GM21737 (cell line): ENCODE data around the gene CDK6.

Source experiments
- ATAC-seq: cut with Tn5 transposase; IDR thresholded peaks from one replicate; pipeline ENCODE4 v1.9.1; 2021; ENCODE audit warnings: mild to moderate bottlenecking, moderate library complexity; ENCODE audit not compliant: unreplicated experiment

CDK6 gene

DNA sequence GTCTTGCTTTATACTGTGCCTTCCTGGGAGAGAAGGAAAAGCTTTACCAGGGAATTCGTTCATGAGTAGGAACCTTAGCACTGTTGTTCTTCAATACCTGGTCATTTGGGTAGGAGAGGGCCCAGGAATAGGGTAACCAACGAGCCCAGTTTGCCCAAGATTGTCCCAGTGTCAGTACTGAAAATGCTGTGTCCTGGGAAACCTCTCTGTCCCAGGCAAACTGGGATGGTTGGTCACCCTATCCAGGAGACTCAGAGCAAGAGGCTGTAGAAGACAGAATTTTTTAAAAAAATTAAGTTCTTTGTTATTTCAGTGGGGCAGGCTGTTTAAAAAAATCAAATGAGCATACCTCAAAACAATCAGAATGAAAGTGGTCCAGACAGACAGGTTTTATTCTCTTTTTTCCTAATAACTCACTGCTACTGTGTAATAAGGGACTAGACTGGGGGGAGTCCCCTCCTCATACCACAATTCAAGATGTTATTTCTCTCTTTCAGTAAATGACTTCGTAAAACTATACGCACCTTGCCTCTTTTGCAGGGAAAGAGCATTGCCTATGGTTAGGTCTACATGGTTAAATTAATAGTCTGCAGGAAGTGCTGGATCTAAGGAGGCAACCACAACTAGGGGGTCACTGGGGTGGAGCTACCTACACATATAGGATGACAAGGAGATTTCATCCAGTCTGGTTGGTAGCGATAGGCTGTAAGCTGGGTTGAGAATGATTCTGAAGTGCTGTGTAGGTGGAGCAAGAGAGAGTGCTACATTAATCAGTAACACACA, 205.1 kb downstream of the CDK6 start:
- peak; percentile 69 for ATAC-seq

DNA sequence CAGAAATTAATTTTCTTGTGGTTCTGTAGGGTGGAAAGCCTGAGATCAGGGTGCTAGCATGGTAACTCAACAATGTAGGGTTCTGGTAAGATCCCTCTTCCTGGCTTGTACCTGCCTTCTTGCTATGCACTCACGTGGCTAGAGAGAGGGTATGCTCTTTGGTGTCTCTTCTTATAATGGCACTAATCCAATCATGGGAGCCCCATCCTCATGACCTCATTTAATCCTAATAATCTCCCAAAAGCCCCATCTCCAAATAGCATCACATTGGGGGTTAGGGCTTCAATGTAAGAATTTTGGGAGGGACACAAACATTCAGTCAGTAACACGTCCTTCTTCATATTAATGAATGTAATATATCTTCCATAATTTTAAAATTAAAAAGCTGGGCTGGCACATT, 206.6 kb downstream of the CDK6 start:
- ATAC-seq: no peak

DNA sequence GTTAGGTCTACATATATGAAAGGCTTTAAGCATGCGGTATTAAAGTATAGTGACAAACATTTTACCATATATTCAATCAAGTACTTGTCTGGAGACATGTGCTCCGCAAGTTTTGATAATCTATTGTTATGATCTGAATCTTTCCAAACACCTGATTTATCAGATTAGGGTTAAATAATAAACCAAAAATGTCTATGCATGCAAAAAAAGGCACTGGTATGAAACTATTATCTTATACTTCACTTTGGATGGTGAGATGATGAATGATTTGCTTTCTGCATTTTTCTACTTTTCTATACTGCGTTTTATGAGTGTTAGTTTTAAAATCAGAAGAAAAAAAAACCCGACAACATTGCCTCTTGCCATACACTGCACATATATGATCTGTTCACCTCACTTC, 208.4 kb downstream of the CDK6 start:
- no peak for ATAC-seq

DNA sequence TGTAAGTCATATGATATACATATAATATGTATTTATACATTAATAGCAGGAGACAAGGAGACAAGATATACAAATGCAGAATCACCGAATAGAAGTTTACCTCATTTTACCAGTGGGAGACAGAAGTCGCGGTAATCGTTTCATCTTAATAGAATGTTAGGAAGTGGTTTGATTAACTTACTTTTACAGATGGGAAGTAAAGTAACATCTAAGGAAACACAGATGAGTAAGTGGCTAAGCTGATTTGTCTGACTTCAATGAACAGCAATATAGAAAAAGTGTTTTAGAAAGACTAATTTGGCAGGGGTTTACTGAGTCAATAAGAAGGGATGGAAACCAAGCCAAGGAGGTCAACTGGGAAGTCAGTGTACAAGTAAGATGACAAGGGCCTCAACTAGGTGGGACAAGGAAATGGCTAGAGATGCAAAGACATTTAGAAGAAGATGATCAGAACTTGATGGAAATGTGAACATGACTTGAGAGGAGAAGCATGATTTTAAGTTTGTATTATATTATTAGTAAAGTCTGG, 210.0 kb downstream of the CDK6 start:
- no peak for ATAC-seq

DNA sequence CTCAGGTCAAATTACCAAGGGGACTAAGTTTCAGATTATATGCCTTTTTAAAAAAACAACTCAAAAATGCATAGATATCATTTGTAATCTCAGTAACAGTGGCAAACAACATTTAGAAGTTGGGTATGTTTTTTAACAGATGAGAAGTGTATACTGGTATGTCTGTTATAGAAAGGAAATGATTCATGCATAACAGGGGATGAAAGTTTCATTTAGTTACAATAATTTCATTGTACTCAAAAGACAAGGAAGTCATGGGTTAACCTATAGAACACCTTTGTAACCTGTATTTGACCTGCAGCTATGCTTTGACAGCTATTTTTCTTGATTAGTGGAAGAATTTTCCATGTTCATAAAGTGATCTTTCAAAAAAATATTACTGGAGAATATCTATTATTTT, 210.8 kb downstream of the CDK6 start:
- ATAC-seq: no peak

DNA sequence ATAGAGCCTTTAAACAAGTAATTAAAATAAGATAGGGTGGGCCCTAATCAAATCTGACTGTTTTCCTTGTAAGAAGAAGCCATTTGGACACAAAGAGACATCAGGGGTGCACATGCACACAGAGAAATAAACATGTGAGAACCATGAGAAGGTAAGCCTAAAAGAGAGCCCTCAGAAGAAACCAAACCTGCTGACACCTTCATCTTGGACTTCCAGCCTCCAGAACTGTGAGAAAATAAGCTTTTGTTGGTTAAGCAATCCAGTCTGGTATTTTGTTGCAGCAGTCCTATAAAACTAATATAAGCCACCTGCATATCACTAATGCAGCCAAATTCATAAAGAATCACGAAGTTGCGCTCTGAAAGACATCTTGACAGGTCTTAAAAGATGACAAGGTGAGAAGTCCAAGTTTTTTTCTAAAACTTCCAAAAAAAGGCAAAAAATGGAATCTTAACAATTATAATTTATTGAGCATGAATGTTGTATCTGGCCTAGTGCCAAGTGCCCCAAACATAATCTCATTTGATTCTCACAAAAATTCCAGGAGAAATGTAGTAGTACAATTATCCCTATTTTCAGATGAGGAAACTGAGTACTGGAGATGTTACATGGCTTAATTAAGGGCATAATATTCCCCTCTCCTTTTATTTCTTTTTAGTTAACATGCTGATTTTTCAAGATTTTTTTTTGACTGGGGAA, 211.9 kb downstream of the CDK6 start:
- ATAC-seq: no peak

DNA sequence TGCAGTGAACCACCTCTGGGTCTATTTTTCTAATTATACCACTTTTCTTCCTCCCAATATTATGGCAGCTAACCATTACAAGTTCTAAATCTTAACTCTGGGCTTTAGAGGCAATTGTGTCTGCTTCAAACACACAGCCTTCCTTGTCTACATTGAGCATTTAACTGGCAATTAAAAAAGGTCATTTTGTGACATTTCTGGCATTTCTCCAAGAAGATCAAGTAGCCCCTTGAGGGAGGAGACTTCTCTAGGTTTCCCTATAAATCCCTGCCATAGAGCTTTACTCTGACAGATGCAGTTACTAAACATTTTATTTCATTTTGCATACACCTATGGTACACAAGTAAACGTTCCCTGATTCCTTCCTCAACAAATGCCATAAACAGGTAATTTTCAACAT, 212.8 kb downstream of the CDK6 start:
- ATAC-seq: no peak

DNA sequence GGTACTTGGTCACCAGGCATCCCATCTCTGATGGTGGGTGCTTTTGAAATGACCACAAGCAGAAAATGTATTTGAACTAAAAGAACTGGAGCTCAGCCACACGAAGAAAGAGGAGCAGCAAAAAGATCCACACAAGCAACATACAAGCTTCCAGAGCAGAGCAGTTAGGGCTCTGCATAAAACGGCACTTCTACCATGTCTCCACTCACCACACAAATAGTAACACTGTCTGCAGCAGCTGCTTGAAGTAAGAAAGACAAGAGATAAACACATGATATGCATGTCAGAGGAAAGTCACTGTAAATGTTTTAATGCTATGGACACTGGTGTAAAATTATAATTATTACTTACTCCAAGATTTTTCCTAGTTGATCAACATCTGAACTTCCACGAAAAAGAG, 213.7 kb downstream of the CDK6 start:
- no peak for ATAC-seq

DNA sequence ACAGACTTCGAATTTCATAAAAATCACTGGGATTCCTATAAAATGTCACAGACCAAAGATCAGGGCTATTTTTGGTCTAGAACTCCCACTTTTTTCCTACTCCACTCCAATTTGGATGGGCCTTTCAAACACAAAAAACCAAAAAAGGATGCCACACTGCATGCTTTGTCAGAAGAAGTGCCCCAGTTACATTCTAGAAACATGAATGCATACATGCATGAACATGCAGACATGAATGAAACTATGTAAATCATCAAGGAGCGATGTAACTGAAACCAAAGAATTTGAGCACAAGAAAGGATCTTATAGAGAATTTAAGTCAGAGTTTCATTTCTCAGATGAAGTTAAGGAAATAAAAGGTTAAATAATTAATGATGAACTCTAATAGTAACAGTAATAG, 214.3 kb downstream of the CDK6 start:
- ATAC-seq: peak; percentile 45

DNA sequence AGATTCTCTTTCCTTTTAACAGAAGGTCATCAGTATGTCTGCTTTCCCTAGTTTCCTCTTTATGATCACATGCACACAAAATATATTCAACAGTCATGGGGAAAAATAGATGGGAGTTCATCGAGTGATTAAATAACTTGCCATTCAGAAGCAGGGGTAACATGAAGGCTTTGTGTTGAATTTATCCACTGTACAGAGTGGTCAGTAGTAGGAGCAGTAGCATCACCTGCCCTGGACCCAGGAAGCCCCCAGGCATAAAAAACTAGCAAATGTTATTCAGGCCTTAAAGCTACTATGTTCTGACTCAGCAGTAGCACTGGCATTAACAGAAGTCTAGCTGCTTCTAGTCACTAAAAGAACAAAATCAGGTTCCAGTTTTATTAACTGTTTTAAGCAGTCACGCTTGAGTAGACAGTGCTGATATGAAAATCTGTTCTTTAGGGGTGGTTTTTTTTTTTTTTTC, 214.8 kb downstream of the CDK6 start:
- peak; percentile 44 for ATAC-seq

DNA sequence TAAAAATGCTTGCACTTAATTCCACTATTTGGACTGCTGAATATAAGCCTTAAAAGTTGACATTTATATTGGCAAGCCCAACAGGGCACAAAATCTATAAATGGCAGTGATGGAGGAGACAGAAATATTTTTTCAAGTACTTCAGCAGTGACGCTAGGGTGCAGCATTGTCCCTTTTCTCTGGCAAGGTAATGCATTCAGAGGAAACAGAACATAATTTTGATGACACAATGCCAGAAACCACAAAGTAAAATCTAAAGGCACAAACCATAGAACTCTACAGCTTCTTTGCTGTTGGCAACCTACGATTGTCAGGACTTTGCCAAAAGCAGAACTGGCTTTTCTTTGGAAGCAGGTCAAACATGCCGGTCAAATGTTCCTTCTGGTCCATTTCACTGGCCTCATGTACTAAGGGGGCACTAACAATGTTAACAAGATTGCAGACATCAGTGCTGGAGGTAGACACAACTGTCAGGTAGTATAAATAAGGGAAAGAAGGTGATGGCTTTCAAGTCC, 215.3 kb downstream of the CDK6 start:
- peak; percentile 57 for ATAC-seq

DNA sequence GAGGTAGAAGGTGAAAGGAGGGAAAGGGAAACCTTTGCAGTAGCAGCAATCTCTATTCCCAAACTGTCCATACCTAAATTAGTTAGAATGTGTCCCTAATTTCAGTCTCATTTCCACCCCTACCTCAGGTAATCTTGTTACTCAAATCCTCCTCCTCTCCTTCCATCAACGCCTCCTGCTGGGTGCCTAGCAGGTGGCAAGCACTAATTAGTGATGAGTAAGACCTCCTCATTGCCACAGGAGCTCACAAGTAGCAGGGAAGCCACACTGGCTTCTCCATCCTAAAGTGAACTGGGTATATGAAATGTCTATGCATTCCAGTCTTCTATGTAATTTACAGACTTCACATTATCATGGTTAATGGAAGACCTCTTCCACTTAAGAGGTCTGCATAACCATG, 220.5 kb downstream of the CDK6 start:
- ATAC-seq: no peak

DNA sequence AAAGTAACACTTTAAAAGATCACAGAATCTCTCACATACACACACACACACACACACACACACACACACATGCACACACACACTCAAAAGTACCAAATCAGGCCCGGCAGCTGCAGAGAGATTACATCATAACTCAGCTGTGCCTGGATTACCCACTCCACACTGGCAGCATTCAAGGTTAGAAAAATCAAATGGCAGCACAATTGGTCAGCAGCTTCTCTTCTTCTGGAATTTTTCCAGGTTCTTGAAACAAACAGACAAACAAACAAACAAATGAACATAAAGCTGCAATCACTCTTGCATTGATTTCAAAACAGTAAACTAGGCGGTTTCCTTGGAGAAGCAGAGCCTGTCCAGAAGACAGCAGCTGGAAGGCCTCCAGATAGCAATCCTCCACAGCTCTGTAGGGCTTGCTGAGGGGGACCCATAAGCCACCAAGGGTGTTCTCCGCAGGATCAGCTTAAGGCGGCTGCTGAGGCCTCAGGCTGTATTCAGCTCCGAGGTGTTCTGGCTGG, 221.7 kb downstream of the CDK6 start:
- no peak for ATAC-seq

DNA sequence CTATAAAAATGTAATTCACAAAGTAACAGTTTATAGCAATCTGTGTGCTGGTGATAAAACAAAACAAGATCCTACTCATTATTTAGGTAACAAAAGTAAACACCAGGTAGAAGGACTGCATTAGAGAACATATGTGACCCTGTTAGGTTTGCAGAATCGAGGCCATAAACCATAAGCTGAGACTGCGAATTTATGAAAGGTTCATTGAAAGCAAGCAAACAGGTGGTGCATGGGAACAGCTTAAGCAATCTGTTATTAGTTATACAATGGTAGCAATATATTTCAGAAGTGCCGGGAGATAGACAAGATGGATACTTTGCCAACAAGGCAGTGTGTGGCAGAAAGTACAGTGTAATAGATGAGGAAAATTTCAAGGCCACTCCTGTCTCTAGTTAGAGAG, 222.7 kb downstream of the CDK6 start:
- no peak for ATAC-seq

DNA sequence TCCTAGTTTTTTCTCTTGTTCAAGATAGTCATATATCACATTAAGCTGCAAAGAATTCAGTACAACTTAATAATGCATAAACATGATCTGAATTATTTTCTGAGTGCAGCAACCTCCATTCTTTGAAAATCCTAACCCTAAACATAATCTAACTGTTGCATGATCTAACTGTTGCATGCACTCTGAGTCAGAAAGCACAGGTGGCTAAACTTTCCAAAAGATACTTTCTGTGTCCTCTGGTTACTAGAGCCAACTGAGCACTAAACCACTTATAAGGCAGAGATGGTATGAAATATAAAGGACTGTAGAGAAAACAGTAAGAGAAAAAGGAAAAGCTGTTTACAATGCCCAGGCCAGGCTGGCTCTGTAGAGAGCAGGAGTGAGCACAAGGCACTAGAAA, 223.2 kb downstream of the CDK6 start:
- ATAC-seq: no peak

DNA sequence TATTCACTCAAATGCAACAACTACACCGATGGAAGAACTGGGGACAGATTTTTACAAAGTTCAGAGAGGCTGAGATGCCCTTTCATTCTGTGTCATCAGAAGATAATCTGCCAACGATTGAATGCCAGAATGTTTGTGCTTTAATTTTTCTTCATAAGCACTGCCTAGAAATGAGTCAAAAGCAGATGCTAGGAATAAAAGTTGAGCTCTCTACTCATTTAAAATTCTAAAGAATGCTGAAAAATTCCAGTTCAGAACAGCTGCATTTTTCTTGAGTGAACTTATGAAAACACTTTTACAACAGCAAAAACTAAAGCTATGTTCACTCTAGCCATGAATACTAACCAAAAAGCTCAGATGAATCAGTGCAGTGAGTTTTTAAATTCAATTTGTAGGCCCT, 223.9 kb downstream of the CDK6 start:
- no peak for ATAC-seq

DNA sequence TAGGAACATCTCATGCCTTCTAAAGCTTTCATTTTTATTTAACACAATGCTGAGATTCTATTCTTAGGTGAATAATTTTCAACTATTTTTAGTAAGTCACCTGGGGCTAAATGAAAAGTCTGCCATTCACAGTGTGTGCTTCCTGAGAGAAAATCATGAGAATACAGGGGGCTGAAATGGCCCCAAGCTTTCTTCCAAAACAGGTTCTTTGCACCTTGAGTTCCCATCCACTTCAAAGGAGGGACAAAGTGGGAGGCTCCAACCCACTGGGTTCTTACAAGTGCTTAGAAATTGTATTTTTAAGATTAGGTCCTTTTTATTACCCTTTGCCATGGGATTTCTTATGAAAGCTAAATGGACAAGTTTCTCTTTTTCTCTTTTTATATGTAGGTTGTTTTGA, 224.6 kb downstream of the CDK6 start:
- no peak for ATAC-seq

DNA sequence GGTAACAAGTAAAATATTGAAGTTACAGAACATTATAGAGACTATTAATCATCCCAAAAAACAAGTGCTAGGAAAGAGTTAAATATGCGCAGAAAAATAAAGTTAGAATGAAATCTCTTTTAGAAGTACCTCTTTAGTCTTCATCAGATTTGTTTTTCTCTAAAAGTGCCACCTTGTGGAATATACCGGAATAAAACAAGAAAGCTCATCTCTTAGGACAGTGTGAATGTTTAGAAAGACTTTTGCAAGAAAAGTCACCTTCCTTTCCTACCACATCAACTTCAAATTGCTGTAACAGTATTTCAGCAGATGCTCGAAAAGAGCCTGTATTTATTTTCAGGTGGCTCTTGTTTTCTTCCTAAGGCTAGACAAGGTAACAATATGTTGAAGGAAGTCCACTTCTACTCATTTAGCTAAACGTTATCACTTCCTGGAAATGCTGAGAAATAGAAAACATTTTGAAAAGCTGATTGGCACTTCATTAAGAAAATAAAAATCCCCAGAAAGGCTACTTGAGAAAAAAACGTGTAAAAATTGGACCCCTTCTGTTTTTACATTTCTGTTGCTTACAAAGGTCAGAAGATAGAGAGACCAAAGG, 226.4 kb downstream of the CDK6 start:
- no peak for ATAC-seq

DNA sequence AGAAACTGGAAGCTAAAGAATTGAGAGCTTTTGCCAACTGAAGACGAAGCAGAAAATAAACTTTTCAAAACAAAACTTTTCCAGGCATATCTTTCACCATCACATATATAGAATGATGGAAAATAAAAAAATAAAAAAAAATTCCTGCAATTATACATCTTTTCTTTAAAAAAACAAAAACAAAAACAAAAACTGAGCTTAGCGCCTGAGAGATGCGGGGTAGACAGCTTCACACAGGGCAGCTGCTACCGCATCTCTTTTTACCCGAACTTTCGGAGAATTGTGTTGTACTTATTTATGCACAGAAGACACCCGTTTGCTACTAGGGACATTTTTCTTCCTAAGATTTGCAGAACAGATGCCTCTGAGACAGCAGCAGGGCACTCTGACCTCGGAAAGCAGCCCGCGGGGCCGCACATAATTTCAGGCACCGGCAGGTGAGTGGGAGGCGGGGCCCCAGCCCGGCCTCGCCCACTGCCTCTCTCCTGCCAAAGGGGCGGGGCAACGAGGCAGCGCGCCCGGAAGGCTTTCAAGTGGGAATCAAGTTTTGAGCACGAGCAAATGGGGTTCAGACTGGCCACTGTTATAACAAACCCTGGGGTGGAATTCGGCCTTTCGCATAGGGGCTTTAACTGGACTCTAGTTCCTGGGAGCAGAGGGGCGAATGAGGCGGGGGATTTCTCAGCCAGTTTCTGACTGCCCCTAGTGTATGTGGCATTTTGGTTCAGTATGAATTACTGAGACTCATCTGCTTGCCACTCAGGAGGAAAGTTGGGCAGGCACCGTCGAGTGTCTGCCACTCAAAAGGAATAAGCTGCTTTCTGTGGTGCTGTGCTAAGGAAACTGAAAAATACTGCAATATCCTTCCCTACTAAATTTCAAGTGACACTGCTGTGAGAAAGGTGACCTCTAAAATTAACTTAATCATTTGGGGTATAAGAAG, 227.7 kb downstream of the CDK6 start:
- ATAC-seq: no peak

DNA sequence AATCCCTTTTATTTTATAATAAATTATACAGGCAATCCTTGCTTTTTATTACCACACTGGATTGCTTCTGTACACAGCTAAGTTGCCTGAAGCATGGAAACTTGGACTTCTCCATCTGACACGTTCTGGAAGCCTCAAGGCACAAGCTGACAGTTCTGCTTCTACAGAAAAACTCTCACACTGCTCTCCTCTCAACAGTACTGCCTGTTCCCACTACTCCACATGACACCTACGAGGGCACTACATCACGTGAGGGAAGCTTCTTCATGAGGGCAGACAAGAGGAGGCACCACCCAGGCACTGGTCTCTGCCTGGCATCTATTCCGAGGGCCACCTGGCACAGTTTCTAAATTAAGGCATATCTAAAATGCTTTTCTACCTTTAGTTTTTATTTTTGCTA, 229.4 kb downstream of the CDK6 start:
- ATAC-seq: no peak
